ENCODE measurements around the gene ACRBP.

Gene ACRBP

DNA sequence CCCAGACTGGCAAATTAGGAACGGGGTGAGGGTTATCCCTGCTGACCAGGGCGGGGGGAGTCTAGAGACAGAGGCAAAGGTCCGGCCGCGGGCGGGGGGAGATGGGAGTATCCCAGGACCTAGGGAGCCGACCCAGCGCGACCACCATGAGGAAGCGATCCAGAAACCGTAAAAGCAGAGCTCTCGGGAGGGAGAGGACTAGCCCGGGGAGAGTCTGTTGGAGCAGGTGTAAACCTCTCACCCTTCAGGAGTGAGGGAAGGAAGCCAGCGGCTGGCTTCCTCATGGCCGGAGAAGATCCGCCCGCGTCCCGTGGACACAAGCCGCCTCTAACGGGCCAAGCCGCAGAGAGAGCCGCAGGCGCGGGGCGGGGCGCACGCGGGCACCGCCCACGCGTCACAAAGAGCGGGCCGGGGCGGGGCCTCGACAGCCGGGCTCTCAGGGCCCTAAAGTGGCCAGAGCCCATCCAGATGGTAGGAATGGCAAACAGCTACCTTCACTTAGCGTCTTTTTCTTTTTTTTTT, at the start of gene ACRBP:
TSS of gene ACRBP (minus strand) at position 350 of the 522 bp plus-strand sequence. CDS start at position 284, 66 bp downstream.
- TF ChIP-seq, protein P1, sequence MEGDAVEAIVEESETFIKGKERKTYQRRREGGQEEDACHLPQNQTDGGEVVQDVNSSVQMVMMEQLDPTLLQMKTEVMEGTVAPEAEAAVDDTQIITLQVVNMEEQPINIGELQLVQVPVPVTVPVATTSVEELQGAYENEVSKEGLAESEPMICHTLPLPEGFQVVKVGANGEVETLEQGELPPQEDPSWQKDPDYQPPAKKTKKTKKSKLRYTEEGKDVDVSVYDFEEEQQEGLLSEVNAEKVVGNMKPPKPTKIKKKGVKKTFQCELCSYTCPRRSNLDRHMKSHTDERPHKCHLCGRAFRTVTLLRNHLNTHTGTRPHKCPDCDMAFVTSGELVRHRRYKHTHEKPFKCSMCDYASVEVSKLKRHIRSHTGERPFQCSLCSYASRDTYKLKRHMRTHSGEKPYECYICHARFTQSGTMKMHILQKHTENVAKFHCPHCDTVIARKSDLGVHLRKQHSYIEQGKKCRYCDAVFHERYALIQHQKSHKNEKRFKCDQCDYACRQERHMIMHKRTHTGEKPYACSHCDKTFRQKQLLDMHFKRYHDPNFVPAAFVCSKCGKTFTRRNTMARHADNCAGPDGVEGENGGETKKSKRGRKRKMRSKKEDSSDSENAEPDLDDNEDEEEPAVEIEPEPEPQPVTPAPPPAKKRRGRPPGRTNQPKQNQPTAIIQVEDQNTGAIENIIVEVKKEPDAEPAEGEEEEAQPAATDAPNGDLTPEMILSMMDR (IDR thresholded peaks at IDR 0.05; ENCODE audit: borderline replicate concordance, insufficient read depth, low read depth, low read length): no peak
- H3K4me3 ChIP-seq (ENCODE audit: low read depth, low read length): no peak within 1 kb of the TSS

DNA sequence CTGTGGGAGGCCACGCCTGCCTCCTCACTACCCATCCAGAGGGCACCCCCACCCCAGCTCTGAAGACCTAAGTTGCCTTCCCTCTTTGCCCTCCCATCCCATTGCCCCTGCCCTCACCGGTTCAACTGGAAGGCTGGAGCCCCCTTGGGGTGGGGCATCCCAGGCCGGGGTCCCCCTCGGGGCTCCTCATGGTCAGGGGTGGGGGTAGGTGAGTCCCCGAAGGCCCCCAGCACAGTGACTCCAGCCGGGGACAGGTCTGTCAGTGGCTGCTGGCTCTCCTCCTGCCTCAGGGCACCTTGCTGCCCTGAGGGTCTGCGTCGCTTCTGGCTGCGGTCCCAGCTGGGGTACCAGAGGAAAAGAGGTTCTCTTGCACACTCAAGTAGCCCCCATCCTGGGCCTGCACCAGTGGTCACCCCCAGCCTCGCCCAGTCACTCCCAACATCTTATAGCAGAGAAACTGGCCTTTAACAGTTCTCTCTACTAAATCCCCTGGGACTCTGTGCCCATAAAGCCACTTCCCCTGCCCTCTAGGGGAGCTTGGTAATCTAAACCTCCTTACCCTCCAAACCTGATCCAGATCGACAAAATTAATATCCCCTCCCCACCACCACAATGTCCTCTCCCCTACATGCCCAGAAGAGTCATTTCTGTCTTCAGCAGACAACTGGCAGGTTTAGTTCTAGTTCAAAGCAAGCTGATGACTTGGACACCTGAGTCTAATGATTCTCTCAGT, 48.2 kb upstream of the ACRBP start:
- no peak overlapping the region for H3K4me3 ChIP-seq (ENCODE audit: low read depth, low read length)
- TF ChIP-seq, protein P1 (IDR thresholded peaks at IDR 0.05; ENCODE audit: borderline replicate concordance, insufficient read depth, low read depth, low read length): no peak

DNA sequence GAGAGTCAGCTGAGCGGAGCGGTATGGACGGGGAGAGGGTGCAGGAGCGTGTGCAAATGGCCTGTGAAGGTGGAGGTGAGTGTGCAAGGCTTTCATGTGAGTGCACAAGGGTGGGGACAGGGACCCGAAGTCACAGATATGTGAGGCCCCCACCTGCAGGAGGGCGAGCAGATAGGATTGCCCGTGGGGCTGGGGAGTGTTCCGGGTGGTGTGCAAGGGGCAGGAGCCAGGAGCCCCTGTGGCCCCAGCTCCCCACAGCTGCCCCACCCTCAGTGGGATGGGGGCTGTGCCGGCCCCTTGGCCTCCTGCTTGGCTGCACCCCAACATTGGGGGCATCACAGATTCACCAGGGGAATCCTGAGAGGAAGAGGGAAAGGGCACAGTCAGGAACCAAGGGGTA, 47.5 kb upstream of the ACRBP start:
- TF ChIP-seq, protein P1 (IDR thresholded peaks at IDR 0.05; ENCODE audit: borderline replicate concordance, insufficient read depth, low read depth, low read length): no peak
- no peak overlapping the region for H3K4me3 ChIP-seq (ENCODE audit: low read depth, low read length)

DNA sequence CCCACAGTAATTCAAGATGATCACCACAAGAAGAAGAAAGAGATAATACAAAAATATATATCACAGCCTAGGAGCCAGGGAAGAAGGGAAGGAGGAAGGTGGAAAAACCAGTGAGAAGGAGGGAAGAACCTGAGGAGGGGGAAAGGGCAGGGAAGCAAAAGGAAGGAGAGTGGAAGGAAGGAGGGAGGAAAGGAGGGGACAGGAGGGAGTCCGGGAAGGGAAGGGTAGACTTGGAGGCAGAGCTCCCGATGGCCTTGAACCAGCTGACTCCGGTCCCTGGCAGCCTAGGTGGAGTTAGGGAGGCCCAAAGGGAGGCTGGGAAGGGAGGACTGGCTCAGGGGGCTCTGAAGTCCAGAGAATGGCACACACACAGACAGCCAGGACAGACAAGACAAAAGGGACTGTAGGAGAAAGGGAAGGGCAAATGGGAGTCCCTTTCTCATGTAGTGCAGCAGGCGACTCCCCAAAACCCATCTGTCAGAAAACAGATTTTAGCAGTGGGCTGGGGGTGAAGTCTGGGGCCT, 46.7 kb upstream of the ACRBP start:
- TF ChIP-seq, protein P1 (IDR thresholded peaks at IDR 0.05; ENCODE audit: borderline replicate concordance, insufficient read depth, low read depth, low read length): no peak
- no peak overlapping the region for H3K4me3 ChIP-seq (ENCODE audit: low read depth, low read length)

DNA sequence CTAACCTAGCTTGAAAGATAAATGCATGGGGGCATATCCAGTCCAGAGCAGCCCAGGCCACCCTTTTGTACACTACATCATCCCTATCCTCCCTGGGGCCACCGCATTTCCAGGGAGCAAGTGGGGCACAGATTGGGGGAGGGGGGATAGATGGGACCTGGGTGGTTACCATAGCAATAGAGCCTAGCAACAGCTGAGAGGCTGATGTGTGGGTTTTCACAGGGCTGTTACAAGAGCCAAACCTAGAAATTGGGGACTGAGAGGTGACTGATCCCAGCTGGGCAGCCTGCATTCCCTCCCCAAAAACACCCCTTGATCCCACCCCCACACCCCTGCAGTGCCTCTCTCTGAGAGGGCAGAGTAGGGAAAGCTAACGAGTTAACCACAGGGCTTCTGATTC, 45.7 kb upstream of the ACRBP start:
- TF ChIP-seq, protein P1 (IDR thresholded peaks at IDR 0.05; ENCODE audit: borderline replicate concordance, insufficient read depth, low read depth, low read length): no peak
- no peak overlapping the region for H3K4me3 ChIP-seq (ENCODE audit: low read depth, low read length)

DNA sequence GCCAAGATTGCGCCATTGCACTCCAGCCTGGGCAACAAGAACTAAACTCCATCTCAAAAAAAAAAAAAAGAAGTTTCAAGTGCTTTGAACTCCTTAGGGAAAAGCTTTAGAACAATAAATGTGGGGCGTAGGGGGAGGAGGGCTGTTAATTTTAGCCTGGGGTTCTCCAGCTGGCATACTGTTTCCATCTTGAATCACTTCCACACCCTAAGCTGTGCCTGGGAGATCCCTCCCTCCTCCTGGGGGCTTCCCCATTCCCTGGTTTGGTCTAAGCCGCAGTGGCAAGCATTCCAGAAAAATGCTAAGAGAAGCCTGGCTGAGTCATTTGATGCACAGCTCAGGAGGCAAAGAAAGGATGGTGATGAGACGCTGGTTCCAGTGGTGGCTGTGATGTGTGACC, 44.2 kb upstream of the ACRBP start:
- no peak overlapping the region for H3K4me3 ChIP-seq (ENCODE audit: low read depth, low read length)
- TF ChIP-seq, protein P1 (IDR thresholded peaks at IDR 0.05; ENCODE audit: borderline replicate concordance, insufficient read depth, low read depth, low read length): no peak

All from GM12875 (cell line).